Osteoblast (primary cell): Measurements from ENCODE around the gene CLEC16A. TPM values are rescaled to one million over a fixed set of nuclear protein-coding genes. Genes with fewer than 3 reads are reported as not detected.

Experiments used
- DNase-seq: peaks from one replicate; pipeline ENCODE4 v3.0.0; 2011; ENCODE audit warnings: low spot score, mixed read lengths; ENCODE audit not compliant: insufficient read length; ENCODE audit errors: missing footprints
- H2AFZ ChIP-seq: 2 replicates; pipeline ENCODE4 v1.6.0; 2011; ENCODE audit warnings: mild to moderate bottlenecking, low read length
- H3K27ac ChIP-seq: 2 replicates; pipeline ENCODE4 v1.5.1; 2011; ENCODE audit warnings: mild to moderate bottlenecking, low read depth, low read length, moderate library complexity
- H3K27me3 ChIP-seq: 2 replicates; pipeline ENCODE4 v1.6.0; 2012; ENCODE audit warnings: mild to moderate bottlenecking, control low read depth, inconsistent platforms, low read length, moderate library complexity; ENCODE audit not compliant: insufficient read depth
- H3K36me3 ChIP-seq: 2 replicates; pipeline ENCODE4 v1.5.1; 2011; ENCODE audit warnings: mild to moderate bottlenecking, low read length, control low read depth, moderate library complexity; ENCODE audit not compliant: insufficient read depth
- H3K4me1 ChIP-seq: 2 replicates; pipeline ENCODE4 v1.5.1; 2011; ENCODE audit warnings: mild to moderate bottlenecking, low read length, control low read depth, moderate library complexity; ENCODE audit not compliant: insufficient read depth
- H3K4me2 ChIP-seq: 2 replicates; pipeline ENCODE4 v1.6.0; 2011; ENCODE audit warnings: mild to moderate bottlenecking, low read length; ENCODE audit not compliant: insufficient read depth
- H3K4me3 ChIP-seq: fragments of 200-600 bp; sonication (generic); 3 replicates; pipeline ENCODE4 v1.5.1; 2012; ENCODE audit warnings: mild to moderate bottlenecking, low read length, inconsistent platforms; ENCODE audit not compliant: insufficient read depth
- H3K79me2 ChIP-seq: 2 replicates; pipeline ENCODE4 v1.6.0; 2012; ENCODE audit warnings: mild to moderate bottlenecking, low read length, control low read depth, inconsistent platforms; ENCODE audit not compliant: insufficient read depth
- H3K9me3 ChIP-seq: 2 replicates; pipeline ENCODE4 v1.5.1; 2011; ENCODE audit warnings: low read depth, low read length, control low read depth
- H4K20me1 ChIP-seq: 2 replicates; pipeline ENCODE4 v1.6.0; 2012; ENCODE audit warnings: mild to moderate bottlenecking, low read length, control low read depth; ENCODE audit not compliant: insufficient read depth
- CTCF ChIP-seq: IDR thresholded peaks from 2 replicates; pipeline ENCODE4 v1.5.1; 2011; ENCODE audit warnings: mild to moderate bottlenecking, low read depth, low read length, moderate library complexity; ENCODE audit errors: extremely low read depth
- total RNA-seq: library from RNA; depleted of rRNA; stranded (reverse); fragments of >200 nt; gene quantifications from 2 replicates; pipeline ENCODE4 v1.2.3, GENCODE V29; 2012

CLEC16A gene
- total RNA-seq, 1 donor, result 25.7 TPM

- H3K36me3 ChIP-seq, result no peaks in the 10 kb centered on the region
- H3K4me3 ChIP-seq, result no peak overlapping the region
- no peak overlapping the region for H3K4me2 ChIP-seq
- H4K20me1 ChIP-seq, result no peaks in the 10 kb centered on the region
- no peak for TF ChIP-seq CTCF
- H3K79me2 ChIP-seq, result no peaks in the 10 kb centered on the region
- no peak overlapping the region for H2AFZ ChIP-seq
- no peaks in the 10 kb centered on the region for H3K27me3 ChIP-seq
- no peak overlapping the region for H3K27ac ChIP-seq
- no peaks in the 10 kb centered on the region for H3K4me1 ChIP-seq
- H3K9me3 ChIP-seq, result peaks cover 4% of the 10 kb centered on the region
- no peak for DNase-seq
Measured at GRCh38 chr16:10907757-10908045, 36.7 kb upstream of the CLEC16A start.

DNA sequence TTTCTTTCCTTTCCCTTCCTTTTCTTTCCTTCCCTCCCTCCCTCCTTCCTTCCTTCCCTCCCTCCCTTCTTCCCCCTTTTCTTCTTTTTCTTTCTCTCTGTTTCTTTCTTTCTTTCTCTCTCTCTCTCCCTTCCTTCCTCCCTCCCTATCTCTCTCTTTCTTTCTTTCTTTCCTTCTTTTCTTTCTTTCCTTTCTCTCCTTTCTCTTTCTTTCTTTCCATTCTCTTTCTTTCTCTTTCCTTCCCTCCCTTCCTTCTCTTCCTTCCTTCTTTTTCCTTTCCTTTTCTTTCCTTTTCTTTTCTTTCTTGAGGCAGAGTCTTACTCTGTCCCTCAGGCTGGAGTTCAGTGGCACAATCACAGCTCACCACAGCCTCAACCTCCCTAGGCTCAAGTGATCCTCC is 33.1 kb upstream of the CLEC16A start:
- no peak overlapping the region for H3K4me3 ChIP-seq
- TF ChIP-seq CTCF, result no peak
- no peaks in the 10 kb centered on the region for H3K27me3 ChIP-seq
- H2AFZ ChIP-seq, result no peak overlapping the region
- H3K27ac ChIP-seq, result no peak overlapping the region
- no peaks in the 10 kb centered on the region for H3K79me2 ChIP-seq
- H3K9me3 ChIP-seq, result no peaks in the 10 kb centered on the region
- no peaks in the 10 kb centered on the region for H3K4me1 ChIP-seq
- H3K36me3 ChIP-seq, result no peaks in the 10 kb centered on the region
- no peak overlapping the region for H3K4me2 ChIP-seq
- no peaks in the 10 kb centered on the region for H4K20me1 ChIP-seq
- DNase-seq, result no peak

DNA sequence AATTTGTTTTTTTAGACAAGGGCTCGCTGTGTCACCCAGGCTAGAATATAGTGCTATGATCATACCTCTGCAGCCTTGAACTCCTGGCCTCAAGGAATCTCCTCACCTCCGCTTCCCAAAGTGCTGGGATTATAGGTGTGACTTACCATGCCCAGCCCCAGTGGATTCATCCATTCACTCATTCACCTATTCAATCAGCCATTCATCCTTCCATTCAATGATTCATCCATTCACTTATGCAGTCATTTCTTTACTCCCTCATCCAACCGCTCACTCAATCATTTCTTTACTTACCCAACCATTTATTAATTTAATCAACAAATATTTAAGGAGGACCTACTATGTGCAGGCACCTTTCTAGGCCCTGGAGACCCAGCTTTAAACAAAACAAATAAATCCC is 27.8 kb upstream of the CLEC16A start:
- Histone ChIP-seq H3K4me1 (no peaks in the 10 kb centered on the region), H2AFZ (no peak overlapping the region), H3K9me3 (no peaks in the 10 kb centered on the region), H3K4me3 (no peak overlapping the region), H4K20me1 (no peaks in the 10 kb centered on the region), H3K4me2 (no peak overlapping the region), H3K27ac (no peak overlapping the region), H3K79me2 (no peaks in the 10 kb centered on the region), H3K27me3 (no peaks in the 10 kb centered on the region), H3K36me3 (no peaks in the 10 kb centered on the region)
- no peak for TF ChIP-seq CTCF
- no peak for DNase-seq

- Histone ChIP-seq H3K4me3 (no peak overlapping the region), H3K27ac (no peak overlapping the region), H3K27me3 (no peaks in the 10 kb centered on the region), H3K79me2 (no peaks in the 10 kb centered on the region), H3K4me2 (no peak overlapping the region), H2AFZ (no peak overlapping the region), H3K9me3 (no peaks in the 10 kb centered on the region), H3K36me3 (no peaks in the 10 kb centered on the region), H3K4me1 (peaks cover 12% of the 10 kb centered on the region), H4K20me1 (peaks cover 3% of the 10 kb centered on the region)
- TF ChIP-seq CTCF, result peak; percentile 99
- peak; percentile 97 for DNase-seq
Measured at GRCh38 chr16:10918294-10919002, 25.9 kb upstream of the CLEC16A start.
